PC-9 (cell line): ENCODE results near the gene CCL11. TPM values are rescaled to one million over a fixed set of nuclear protein-coding genes. Genes with fewer than 3 reads are reported as not detected.

Source experiments
- BruUV-seq: library from RNA; stranded (reverse); fragments of 400-500 nt; replicated peaks from 2 replicates; lab custom pipeline; 2021; lab: Mats Ljungman, UMichigan
- CTCF ChIA-PET: fragments of 300-600 bp; sonication (Branson Sonifier 250); formaldehyde crosslinking; loops from one replicate; lab custom pipeline; 2022; ENCODE audit warnings: antibody characterized with exemption; lab: Charles Lee
- POLR2A ChIA-PET: fragments of 300-600 bp; sonication (Branson Sonifier 250); formaldehyde crosslinking; loops from one replicate; lab custom pipeline; 2022; ENCODE audit warnings: antibody characterized with exemption; ENCODE audit not compliant: unreplicated experiment; lab: Charles Lee
- DNase-seq, 2 experiments: peaks; one replicate each; pipeline versions ENCODE4 v3.0.0 to v3.0.0-alpha.2; 2015 to 2022; ENCODE audit warnings: mixed read lengths in 1 of 2
- H2AFZ ChIP-seq: fragments of 200-600 bp; sonication (generic); 2 replicates; pipeline ENCODE4 v1.8.1; 2017; ENCODE audit warnings: antibody characterized with exemption
- H3F3A ChIP-seq: fragments of 200-600 bp; sonication (generic); 2 replicates; pipeline ENCODE4 v1.8.1; 2017; ENCODE audit warnings: antibody characterized with exemption, mild to moderate bottlenecking, low read depth; ENCODE audit not compliant: insufficient read depth
- H3K27ac ChIP-seq: fragments of 200-600 bp; sonication (generic); 2 replicates; pipeline ENCODE4 v1.6.1; 2016; ENCODE audit warnings: mixed run types
- H3K27me3 ChIP-seq: fragments of 200-600 bp; sonication (generic); 2 replicates; pipeline ENCODE4 v1.6.1; 2016; ENCODE audit warnings: low read depth, mixed run types; ENCODE audit not compliant: insufficient read depth
- H3K36me3 ChIP-seq: fragments of 200-600 bp; sonication (generic); 2 replicates; pipeline ENCODE4 v1.6.1; 2016; ENCODE audit warnings: low read depth, mixed run types
- H3K4me1 ChIP-seq: fragments of 200-600 bp; sonication (generic); replicated peaks from 2 replicates; pipeline ENCODE4 v1.6.1; 2016; ENCODE audit warnings: mixed run types; ENCODE audit not compliant: insufficient read depth
- H3K4me2 ChIP-seq: fragments of 200-600 bp; sonication (generic); 2 replicates; pipeline ENCODE4 v1.6.1; 2017; ENCODE audit warnings: mixed run types
- H3K4me3 ChIP-seq: fragments of 200-600 bp; sonication (generic); 2 replicates; pipeline ENCODE4 v1.6.1; 2016; ENCODE audit warnings: mixed run types
- H3K79me2 ChIP-seq: fragments of 200-600 bp; sonication (generic); 2 replicates; pipeline ENCODE4 v1.6.1; 2017; ENCODE audit warnings: low read depth, mixed run types
- H3K9me2 ChIP-seq: fragments of 200-600 bp; sonication (generic); 2 replicates; pipeline ENCODE4 v1.8.1; 2017; ENCODE audit warnings: mild to moderate bottlenecking; ENCODE audit not compliant: insufficient read depth
- H3K9me3 ChIP-seq: fragments of 200-600 bp; sonication (generic); 2 replicates; pipeline ENCODE4 v1.8.1; 2016; ENCODE audit warnings: low read depth; ENCODE audit not compliant: insufficient read depth
- H4K20me1 ChIP-seq: fragments of 200-600 bp; sonication (generic); 2 replicates; pipeline ENCODE4 v1.8.1; 2017; ENCODE audit not compliant: insufficient read depth
- EZH2 ChIP-seq: fragments of 200-600 bp; sonication (generic); IDR thresholded peaks from 2 replicates; pipeline ENCODE4 v1.8.0; 2017; ENCODE audit warnings: antibody characterized with exemption, low read depth
- intact Hi-C: fragments of 100-400 bp; cut with micrococcal nuclease; formaldehyde crosslinking; loops from one replicate; pipeline ENCODE4 v1.10.0; 2022; ENCODE audit not compliant: unreplicated experiment
- total RNA-seq: library from RNA; stranded (reverse); gene quantifications from 2 replicates; pipeline ENCODE4 v1.2.3, GENCODE V29; 2021
- TF ChIP-seq, protein P1 (sequence below): fragments of 200-600 bp; sonication (generic); conservative IDR thresholded peaks from 2 replicates; pipeline ENCODE4 v1.6.1; 2017; ENCODE audit warnings: mixed run types, antibody characterized with exemption, mild to moderate bottlenecking, moderate library complexity

Gene CCL11
- total RNA-seq, 1 experiment from 2014 or later = not detected

DNA sequence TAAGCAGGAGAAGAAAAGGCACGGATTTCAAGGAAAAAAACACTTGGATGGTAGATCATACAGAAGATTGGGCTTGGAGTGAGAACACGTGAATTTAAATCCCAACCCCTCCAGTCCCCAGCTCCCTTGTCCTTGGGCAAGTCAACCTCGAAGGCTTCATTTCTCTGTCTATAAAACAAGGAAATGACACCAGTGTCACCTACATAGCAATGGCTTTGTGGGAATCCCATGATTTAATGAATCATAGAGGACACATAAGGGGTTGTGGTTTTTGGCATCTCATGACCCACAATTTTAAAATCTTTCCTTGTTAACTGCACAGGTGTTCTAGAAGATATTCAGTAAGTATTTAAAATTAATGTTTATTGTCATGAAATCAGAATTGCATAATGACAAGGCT lies 38.7 kb upstream of the CCL11 start:
- Histone ChIP-seq H3K9me3 (no peaks in the 10 kb centered on the region), H3F3A (no peaks in the 10 kb centered on the region), H3K27ac (no peak overlapping the region), H3K79me2 (no peaks in the 10 kb centered on the region), H3K27me3 (peaks cover 16% of the 10 kb centered on the region; the same call in 1 of the 2 replicates), H3K4me1 (no peaks in the 10 kb centered on the region), H2AFZ (no peak overlapping the region), H3K4me2 (no peak overlapping the region), H3K4me3 (no peak overlapping the region), H3K9me2 (no peaks in the 10 kb centered on the region), H4K20me1 (no peaks in the 10 kb centered on the region), H3K36me3 (no peaks in the 10 kb centered on the region)
- BruUV-seq = no TSS peak
- intact Hi-C loops = no loop called here
- DNase-seq = no peak
- CTCF ChIA-PET = no interaction called here
- POLR2A ChIA-PET = no interaction called here
- TF ChIP-seq, protein P1, sequence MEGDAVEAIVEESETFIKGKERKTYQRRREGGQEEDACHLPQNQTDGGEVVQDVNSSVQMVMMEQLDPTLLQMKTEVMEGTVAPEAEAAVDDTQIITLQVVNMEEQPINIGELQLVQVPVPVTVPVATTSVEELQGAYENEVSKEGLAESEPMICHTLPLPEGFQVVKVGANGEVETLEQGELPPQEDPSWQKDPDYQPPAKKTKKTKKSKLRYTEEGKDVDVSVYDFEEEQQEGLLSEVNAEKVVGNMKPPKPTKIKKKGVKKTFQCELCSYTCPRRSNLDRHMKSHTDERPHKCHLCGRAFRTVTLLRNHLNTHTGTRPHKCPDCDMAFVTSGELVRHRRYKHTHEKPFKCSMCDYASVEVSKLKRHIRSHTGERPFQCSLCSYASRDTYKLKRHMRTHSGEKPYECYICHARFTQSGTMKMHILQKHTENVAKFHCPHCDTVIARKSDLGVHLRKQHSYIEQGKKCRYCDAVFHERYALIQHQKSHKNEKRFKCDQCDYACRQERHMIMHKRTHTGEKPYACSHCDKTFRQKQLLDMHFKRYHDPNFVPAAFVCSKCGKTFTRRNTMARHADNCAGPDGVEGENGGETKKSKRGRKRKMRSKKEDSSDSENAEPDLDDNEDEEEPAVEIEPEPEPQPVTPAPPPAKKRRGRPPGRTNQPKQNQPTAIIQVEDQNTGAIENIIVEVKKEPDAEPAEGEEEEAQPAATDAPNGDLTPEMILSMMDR = no peak
- no peak for TF ChIP-seq EZH2

DNA sequence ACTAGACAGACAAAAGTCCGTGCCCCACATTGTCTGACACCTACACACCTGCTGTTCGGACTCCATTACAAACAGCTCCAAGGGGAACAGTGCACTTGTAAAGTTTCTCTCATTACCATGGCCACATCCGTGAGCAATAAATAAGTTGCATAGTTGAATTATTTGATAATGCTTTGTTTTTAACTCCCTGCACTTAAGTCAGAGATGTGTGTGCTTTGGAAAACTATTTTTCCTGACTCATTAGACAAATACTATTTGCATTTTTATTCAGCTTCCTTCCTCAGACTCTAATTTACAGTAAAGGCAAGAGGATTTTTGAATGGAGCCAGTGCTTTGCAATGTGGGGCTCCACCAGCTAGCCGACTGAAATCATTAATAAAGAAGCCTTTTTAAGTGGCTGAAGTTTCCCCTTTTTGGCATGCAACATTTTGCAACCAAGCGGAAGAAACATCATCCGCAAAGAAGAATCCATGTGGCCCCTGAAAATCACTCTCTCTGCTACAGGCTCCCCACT lies 37.0 kb upstream of the CCL11 start:
- DNase-seq = no peak
- Histone ChIP-seq H3K9me2 (no peaks in the 10 kb centered on the region), H3K4me3 (no peak overlapping the region), H3F3A (no peaks in the 10 kb centered on the region), H3K4me1 (no peaks in the 10 kb centered on the region), H3K9me3 (no peaks in the 10 kb centered on the region), H3K27me3 (peaks cover 26% of the 10 kb centered on the region; the same call in 1 of the 2 replicates), H3K79me2 (no peaks in the 10 kb centered on the region), H2AFZ (no peak overlapping the region), H3K27ac (no peak overlapping the region), H3K4me2 (no peak overlapping the region), H4K20me1 (no peaks in the 10 kb centered on the region), H3K36me3 (no peaks in the 10 kb centered on the region)
- no TSS peak for BruUV-seq
- POLR2A ChIA-PET = no interaction called here
- CTCF ChIA-PET = no interaction called here
- TF ChIP-seq EZH2 = no peak
- TF ChIP-seq, protein P1 = no peak
- intact Hi-C loops = no loop called here

DNA sequence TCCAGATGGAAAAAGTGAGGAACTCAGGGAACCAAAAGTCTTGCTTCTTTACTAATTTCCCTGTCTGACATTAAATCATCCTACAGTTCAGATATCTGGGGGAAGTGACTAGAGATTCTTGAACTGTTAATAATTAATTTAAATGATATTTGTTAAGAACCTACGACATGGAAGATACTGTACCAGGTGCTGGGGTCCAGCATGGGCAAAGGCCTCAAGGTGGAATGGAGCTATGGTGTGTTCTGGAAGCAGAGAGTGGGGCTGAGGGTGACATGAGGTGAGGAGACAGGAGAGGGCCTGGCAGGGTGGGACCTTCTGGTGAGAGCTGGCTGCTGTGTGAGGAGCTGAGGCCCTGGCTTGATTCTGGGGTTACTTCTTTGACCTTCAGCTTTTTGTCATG lies 36.5 kb upstream of the CCL11 start:
- Histone ChIP-seq H3K79me2 (no peaks in the 10 kb centered on the region), H3K27ac (no peak overlapping the region), H2AFZ (no peak overlapping the region), H3K9me2 (no peaks in the 10 kb centered on the region), H3K4me3 (no peak overlapping the region), H3F3A (no peaks in the 10 kb centered on the region), H3K4me1 (no peaks in the 10 kb centered on the region), H4K20me1 (no peaks in the 10 kb centered on the region), H3K36me3 (no peaks in the 10 kb centered on the region), H3K4me2 (no peak overlapping the region), H3K9me3 (no peaks in the 10 kb centered on the region), H3K27me3 (peaks cover 29% of the 10 kb centered on the region; the same call in 1 of the 2 replicates)
- TF ChIP-seq, protein P1 = no peak
- no peak for TF ChIP-seq EZH2
- no peak for DNase-seq
- no TSS peak for BruUV-seq
- intact Hi-C loops = no loop called here
- CTCF ChIA-PET = no interaction called here
- POLR2A ChIA-PET = no interaction called here
